Measurements from ENCODE around the gene FXYD4. TPM values are rescaled to one million over a fixed set of nuclear protein-coding genes. Genes with fewer than 3 reads are reported as not detected.
"Not testable (repeated sequence)": the region's sequence is repeated elsewhere in the genome, so short reads cannot be mapped to it uniquely, and the experiment has no call there.

Gene FXYD4
- total RNA-seq, result not detected

GRCh38 chr10:43371418-43371817, at the start of gene FXYD4:
TSS of gene FXYD4 (plus strand) at chr10:43371636. CDS start at chr10:43373747, 2,111 bp downstream.
- no peaks in the 10 kb centered on the region for H3K9me3 ChIP-seq (ENCODE audit: low read depth, low read length)
- peaks cover 1% of the 10 kb centered on the region for H3K4me1 ChIP-seq (ENCODE audit: insufficient read depth, low read length)
- H3K27me3 ChIP-seq (ENCODE audit: insufficient read depth, low read length), result no peaks in the 10 kb centered on the region
- H3K4me3 ChIP-seq (ENCODE audit: low read length), result no peak within 1 kb of the TSS

GRCh38 chr10:43322331-43322730, 49.1 kb upstream of the FXYD4 start:
- H3K4me3 ChIP-seq (ENCODE audit: low read length), result no peak overlapping the region
- no peaks in the 10 kb centered on the region for H3K9me3 ChIP-seq (ENCODE audit: low read depth, low read length)
- H3K27me3 ChIP-seq (ENCODE audit: insufficient read depth, low read length), result no peaks in the 10 kb centered on the region
- peaks cover 10% of the 10 kb centered on the region for H3K4me1 ChIP-seq (ENCODE audit: insufficient read depth, low read length)

- no peak overlapping the region for H3K4me3 ChIP-seq (ENCODE audit: low read length)
- H3K9me3 ChIP-seq (ENCODE audit: low read depth, low read length), result no peaks in the 10 kb centered on the region
- peaks cover 15% of the 10 kb centered on the region for H3K4me1 ChIP-seq (ENCODE audit: insufficient read depth, low read length)
- no peaks in the 10 kb centered on the region for H3K27me3 ChIP-seq (ENCODE audit: insufficient read depth, low read length)
Measured at GRCh38 chr10:43322769-43323168, 48.7 kb upstream of the FXYD4 start.

GRCh38 chr10:43323245-43323644, 48.2 kb upstream of the FXYD4 start:
- H3K9me3 ChIP-seq (ENCODE audit: low read depth, low read length), result no peaks in the 10 kb centered on the region
- no peak overlapping the region for H3K4me3 ChIP-seq (ENCODE audit: low read length)
- H3K4me1 ChIP-seq (ENCODE audit: insufficient read depth, low read length), result peaks cover 17% of the 10 kb centered on the region
- H3K27me3 ChIP-seq (ENCODE audit: insufficient read depth, low read length), result no peaks in the 10 kb centered on the region

GRCh38 chr10:43324876-43325275, 46.6 kb upstream of the FXYD4 start:
- H3K4me1 ChIP-seq (ENCODE audit: insufficient read depth, low read length), result peaks cover 17% of the 10 kb centered on the region
- no peaks in the 10 kb centered on the region for H3K9me3 ChIP-seq (ENCODE audit: low read depth, low read length)
- no peaks in the 10 kb centered on the region for H3K27me3 ChIP-seq (ENCODE audit: insufficient read depth, low read length)
- no peak overlapping the region for H3K4me3 ChIP-seq (ENCODE audit: low read length)

- Histone ChIP-seq H3K27me3 (ENCODE audit: insufficient read depth, low read length) (no peaks in the 10 kb centered on the region), H3K9me3 (ENCODE audit: low read depth, low read length) (no peaks in the 10 kb centered on the region), H3K4me3 (ENCODE audit: low read length) (no peak overlapping the region), H3K4me1 (ENCODE audit: insufficient read depth, low read length) (peaks cover 33% of the 10 kb centered on the region)
Measured at GRCh38 chr10:43327171-43327570, 44.3 kb upstream of the FXYD4 start.

GRCh38 chr10:43327986-43328385, 43.5 kb upstream of the FXYD4 start:
- H3K4me1 ChIP-seq (ENCODE audit: insufficient read depth, low read length), result peaks cover 36% of the 10 kb centered on the region
- H3K27me3 ChIP-seq (ENCODE audit: insufficient read depth, low read length), result no peaks in the 10 kb centered on the region
- H3K4me3 ChIP-seq (ENCODE audit: low read length), result no peak overlapping the region
- no peaks in the 10 kb centered on the region for H3K9me3 ChIP-seq (ENCODE audit: low read depth, low read length)

- not testable (repeated sequence) for H3K9me3 ChIP-seq (ENCODE audit: low read depth, low read length); H3K27me3 ChIP-seq (ENCODE audit: insufficient read depth, low read length); H3K4me3 ChIP-seq (ENCODE audit: low read length)
- H3K4me1 ChIP-seq (ENCODE audit: insufficient read depth, low read length), result peaks cover 40% of the 10 kb centered on the region
Measured at GRCh38 chr10:43328810-43329209, 42.6 kb upstream of the FXYD4 start.

- H3K4me3 ChIP-seq (ENCODE audit: low read length); H3K27me3 ChIP-seq (ENCODE audit: insufficient read depth, low read length); H3K9me3 ChIP-seq (ENCODE audit: low read depth, low read length): not testable (repeated sequence)
- peaks cover 41% of the 10 kb centered on the region for H3K4me1 ChIP-seq (ENCODE audit: insufficient read depth, low read length)
Measured at GRCh38 chr10:43329246-43329885, 42.1 kb upstream of the FXYD4 start.

- not testable (repeated sequence) for H3K27me3 ChIP-seq (ENCODE audit: insufficient read depth, low read length); H3K4me3 ChIP-seq (ENCODE audit: low read length); H3K9me3 ChIP-seq (ENCODE audit: low read depth, low read length)
- peaks cover 41% of the 10 kb centered on the region for H3K4me1 ChIP-seq (ENCODE audit: insufficient read depth, low read length)
Measured at GRCh38 chr10:43330049-43330823, 41.2 kb upstream of the FXYD4 start.

GRCh38 chr10:43330824-43331127, 40.7 kb upstream of the FXYD4 start:
- H3K4me3 ChIP-seq (ENCODE audit: low read length); H3K27me3 ChIP-seq (ENCODE audit: insufficient read depth, low read length); H3K9me3 ChIP-seq (ENCODE audit: low read depth, low read length): not testable (repeated sequence)
- H3K4me1 ChIP-seq (ENCODE audit: insufficient read depth, low read length), result peaks cover 42% of the 10 kb centered on the region

- Histone ChIP-seq H3K27me3 (ENCODE audit: insufficient read depth, low read length) (no peaks in the 10 kb centered on the region), H3K4me1 (ENCODE audit: insufficient read depth, low read length) (peaks cover 37% of the 10 kb centered on the region), H3K4me3 (ENCODE audit: low read length) (no peak overlapping the region), H3K9me3 (ENCODE audit: low read depth, low read length) (no peaks in the 10 kb centered on the region)
Measured at GRCh38 chr10:43333653-43334052, 37.8 kb upstream of the FXYD4 start.

GRCh38 chr10:43336061-43336460, 35.4 kb upstream of the FXYD4 start:
- Histone ChIP-seq H3K9me3 (ENCODE audit: low read depth, low read length) (no peaks in the 10 kb centered on the region), H3K4me3 (ENCODE audit: low read length) (no peak overlapping the region), H3K27me3 (ENCODE audit: insufficient read depth, low read length) (no peaks in the 10 kb centered on the region), H3K4me1 (ENCODE audit: insufficient read depth, low read length) (peaks cover 31% of the 10 kb centered on the region)

GRCh38 chr10:43336641-43337318, 34.7 kb upstream of the FXYD4 start:
- no peak overlapping the region for H3K4me3 ChIP-seq (ENCODE audit: low read length)
- no peaks in the 10 kb centered on the region for H3K9me3 ChIP-seq (ENCODE audit: low read depth, low read length)
- H3K27me3 ChIP-seq (ENCODE audit: insufficient read depth, low read length), result no peaks in the 10 kb centered on the region
- peaks cover 24% of the 10 kb centered on the region for H3K4me1 ChIP-seq (ENCODE audit: insufficient read depth, low read length)

- peaks cover 16% of the 10 kb centered on the region for H3K4me1 ChIP-seq (ENCODE audit: insufficient read depth, low read length)
- not testable (repeated sequence) for H3K4me3 ChIP-seq (ENCODE audit: low read length); H3K27me3 ChIP-seq (ENCODE audit: insufficient read depth, low read length); H3K9me3 ChIP-seq (ENCODE audit: low read depth, low read length)
Measured at GRCh38 chr10:43337536-43337935, 33.9 kb upstream of the FXYD4 start.
